ENCODE measurements around the gene NCAPD2.
"Not testable (repeated sequence)": the region's sequence is repeated elsewhere in the genome, so short reads cannot be mapped to it uniquely, and the experiment has no call there.

Gene NCAPD2

GRCh38 chr12:6551063-6551461, 57.2 kb downstream of the NCAPD2 start:
- no peak for DNase-seq

GRCh38 chr12:6551496-6552139, 57.7 kb downstream of the NCAPD2 start:
- DNase-seq, result peak; percentile 57

GRCh38 chr12:6552140-6552551, 58.2 kb downstream of the NCAPD2 start:
- DNase-seq, result no peak

- DNase-seq, result peak; percentile 72
Observed at GRCh38 chr12:6553051-6553868, 59.4 kb downstream of the NCAPD2 start.

GRCh38 chr12:6554168-6555017, 60.5 kb downstream of the NCAPD2 start:
- no peak for DNase-seq

- no peak for DNase-seq
Observed at GRCh38 chr12:6555018-6555691, 61.3 kb downstream of the NCAPD2 start.

GRCh38 chr12:6556496-6556817, 62.6 kb downstream of the NCAPD2 start:
- not testable (repeated sequence) for DNase-seq

GRCh38 chr12:6556857-6557256, 63.0 kb downstream of the NCAPD2 start:
- DNase-seq, result no peak

GRCh38 chr12:6558014-6558760, 64.3 kb downstream of the NCAPD2 start:
- peak; percentile 81 for DNase-seq

- DNase-seq, result no peak
Observed at GRCh38 chr12:6559500-6559899, 65.6 kb downstream of the NCAPD2 start.

- no peak for DNase-seq
Observed at GRCh38 chr12:6560501-6561205, 66.8 kb downstream of the NCAPD2 start.

- no peak for DNase-seq
Observed at GRCh38 chr12:6562881-6563280, 69.0 kb downstream of the NCAPD2 start.

GRCh38 chr12:6563448-6564050, 69.6 kb downstream of the NCAPD2 start:
- no peak for DNase-seq

- DNase-seq, result no peak
Observed at GRCh38 chr12:6567112-6567670, 73.3 kb downstream of the NCAPD2 start.

- no peak for DNase-seq
Observed at GRCh38 chr12:6569312-6569711, 75.4 kb downstream of the NCAPD2 start.

- DNase-seq, result no peak
Observed at GRCh38 chr12:6569786-6570185, 75.9 kb downstream of the NCAPD2 start.

GRCh38 chr12:6570264-6570887, 76.5 kb downstream of the NCAPD2 start:
- no peak for DNase-seq

GRCh38 chr12:6573001-6573400, 79.1 kb downstream of the NCAPD2 start:
- no peak for DNase-seq

- DNase-seq, result no peak
Observed at GRCh38 chr12:6574576-6575295, 80.8 kb downstream of the NCAPD2 start.

GRCh38 chr12:6575648-6576047, 81.7 kb downstream of the NCAPD2 start:
- DNase-seq, result no peak
